Measurements from ENCODE around the gene UBE2L6. TPM values are rescaled to one million over a fixed set of nuclear protein-coding genes. Genes with fewer than 3 reads are reported as not detected.

The UBE2L6 gene
- total and polyA plus RNA-seq, 12 donors = 9.7 to 156 (median 17.7) TPM

DNA sequence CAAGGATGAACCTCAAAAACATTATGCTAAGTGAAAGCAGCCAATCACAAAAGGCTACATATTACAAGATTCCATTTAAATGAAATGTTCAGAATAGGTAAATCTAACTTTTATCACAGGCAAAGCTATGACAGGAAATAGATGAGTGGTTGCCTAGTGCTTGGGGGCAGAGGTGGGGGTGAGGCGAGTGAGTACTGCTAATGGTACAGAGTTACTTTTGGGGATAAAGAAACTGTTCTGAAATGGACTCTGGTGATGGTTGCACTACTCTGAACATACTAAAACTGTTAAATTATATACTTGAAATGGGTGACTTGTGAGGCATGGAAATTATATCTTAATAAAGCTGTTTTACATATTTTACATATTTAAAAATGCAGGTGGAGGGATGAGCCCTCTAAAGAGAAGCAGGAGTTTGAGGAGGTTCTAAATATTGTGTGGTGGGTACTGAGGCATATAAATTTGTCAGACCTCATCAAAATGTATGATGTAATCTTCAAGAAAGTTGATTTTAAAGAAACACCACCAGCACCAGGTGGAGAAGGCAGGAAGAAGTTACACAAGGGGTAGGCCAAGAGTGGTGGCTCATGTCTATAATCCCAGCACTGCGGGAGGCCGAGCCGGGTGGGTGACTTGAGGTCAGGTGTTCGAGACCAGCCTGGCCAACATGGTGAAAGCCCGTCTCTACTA is 55.6 kb downstream of the UBE2L6 start:
- H3K36me3 ChIP-seq = peaks cover 0 to 15% (median 0%) of the 10 kb centered on the region in 9 donors
- no peak overlapping the region for H3K4me3 ChIP-seq
- 94 to 96% methylated on average over 6 of the region's 6 CpGs for WGBS, 2 donors
- ATAC-seq (no peak), DNase-seq (no peak)
- no peaks in the 10 kb centered on the region for H3K9me3 ChIP-seq
- H3K27me3 ChIP-seq = no peaks in the 10 kb centered on the region
- intact Hi-C loops (cut with DNase I) = no loop called here
- H3K27ac ChIP-seq = no peak overlapping the region
- peaks cover 0 to 21% (median 16%) of the 10 kb centered on the region in 9 donors for H3K4me1 ChIP-seq
- TF ChIP-seq, protein P1, sequence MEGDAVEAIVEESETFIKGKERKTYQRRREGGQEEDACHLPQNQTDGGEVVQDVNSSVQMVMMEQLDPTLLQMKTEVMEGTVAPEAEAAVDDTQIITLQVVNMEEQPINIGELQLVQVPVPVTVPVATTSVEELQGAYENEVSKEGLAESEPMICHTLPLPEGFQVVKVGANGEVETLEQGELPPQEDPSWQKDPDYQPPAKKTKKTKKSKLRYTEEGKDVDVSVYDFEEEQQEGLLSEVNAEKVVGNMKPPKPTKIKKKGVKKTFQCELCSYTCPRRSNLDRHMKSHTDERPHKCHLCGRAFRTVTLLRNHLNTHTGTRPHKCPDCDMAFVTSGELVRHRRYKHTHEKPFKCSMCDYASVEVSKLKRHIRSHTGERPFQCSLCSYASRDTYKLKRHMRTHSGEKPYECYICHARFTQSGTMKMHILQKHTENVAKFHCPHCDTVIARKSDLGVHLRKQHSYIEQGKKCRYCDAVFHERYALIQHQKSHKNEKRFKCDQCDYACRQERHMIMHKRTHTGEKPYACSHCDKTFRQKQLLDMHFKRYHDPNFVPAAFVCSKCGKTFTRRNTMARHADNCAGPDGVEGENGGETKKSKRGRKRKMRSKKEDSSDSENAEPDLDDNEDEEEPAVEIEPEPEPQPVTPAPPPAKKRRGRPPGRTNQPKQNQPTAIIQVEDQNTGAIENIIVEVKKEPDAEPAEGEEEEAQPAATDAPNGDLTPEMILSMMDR (IDR thresholded peaks at IDR 0.05) = no peak

DNA sequence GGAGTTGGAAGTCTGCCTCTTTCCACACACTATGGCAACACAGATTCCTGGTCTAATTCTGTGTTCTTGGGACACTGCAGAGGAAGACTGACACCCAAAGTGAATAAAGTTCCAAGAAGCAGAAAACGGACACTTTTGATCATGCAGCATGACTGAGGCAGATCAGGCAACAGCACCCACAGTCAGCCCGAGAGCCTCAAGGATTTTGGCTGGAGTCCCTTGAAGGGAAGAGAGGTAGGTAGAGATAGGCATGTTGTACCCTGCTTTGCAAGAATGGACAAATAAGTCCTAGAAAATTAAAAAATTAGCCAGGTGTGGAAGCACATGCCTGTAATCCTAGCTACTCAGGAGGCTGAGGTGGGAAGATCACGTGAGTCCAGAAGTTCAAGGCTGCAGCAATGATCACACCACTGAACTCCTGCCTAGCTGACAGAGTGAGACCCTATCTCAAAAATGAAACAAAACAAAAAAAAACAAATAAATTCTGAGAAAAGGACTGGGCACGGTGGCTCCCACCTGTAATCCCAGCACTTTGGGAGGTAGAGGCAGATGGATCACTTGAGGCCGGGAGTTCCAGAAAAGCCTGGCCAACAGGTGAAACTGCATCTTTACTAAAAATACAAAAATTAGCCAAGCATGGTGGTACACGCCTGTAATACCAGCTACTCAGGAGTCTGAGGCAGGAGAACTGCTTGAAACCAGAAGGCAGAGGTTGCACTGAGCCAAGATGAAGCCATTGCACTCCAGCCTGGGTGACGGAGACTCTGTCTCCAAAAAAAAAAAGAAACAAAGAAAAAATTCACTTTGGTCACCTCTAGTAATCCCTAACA is 58.9 kb downstream of the UBE2L6 start:
- TF ChIP-seq, protein P1 (IDR thresholded peaks at IDR 0.05) = no peak
- H3K27ac ChIP-seq = no peak overlapping the region
- peaks cover 0 to 38% (median 0%) of the 10 kb centered on the region in 9 donors for H3K36me3 ChIP-seq
- ATAC-seq (no peak), DNase-seq (no peak)
- H3K4me1 ChIP-seq = peaks cover 0 to 4% (median 0%) of the 10 kb centered on the region in 9 donors
- intact Hi-C loops (cut with DNase I) = no loop called here
- H3K27me3 ChIP-seq = no peaks in the 10 kb centered on the region
- H3K9me3 ChIP-seq = no peaks in the 10 kb centered on the region
- 92 to 93% methylated on average over 7 of the region's 7 CpGs for WGBS, 2 donors
- H3K4me3 ChIP-seq = no peak overlapping the region

DNA sequence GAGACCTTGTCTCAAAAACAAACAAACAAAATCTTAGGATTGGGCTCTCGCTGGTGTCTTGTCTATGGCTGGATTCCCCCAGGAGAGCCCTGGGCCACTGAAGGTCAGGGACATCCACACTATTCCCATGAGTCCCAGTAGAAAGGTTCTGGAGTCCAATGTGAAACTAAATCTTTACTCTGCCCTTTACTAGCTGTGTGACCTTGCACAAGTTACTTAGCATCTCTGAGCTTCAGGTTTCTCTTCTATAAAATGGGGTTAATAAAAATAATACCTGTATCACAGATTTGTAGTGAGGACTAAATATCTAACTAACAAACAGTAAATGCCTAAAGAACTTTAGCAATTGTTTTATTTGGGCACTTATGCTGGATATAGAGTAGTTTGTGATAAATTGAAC is 61.0 kb downstream of the UBE2L6 start:
- no peak for ATAC-seq
- H3K36me3 ChIP-seq = peaks cover 0 to 33% (median 0%) of the 10 kb centered on the region in 9 donors
- WGBS, 2 donors = 71 to 85% methylated on average over 1 of the region's 1 CpG
- H3K9me3 ChIP-seq = no peaks in the 10 kb centered on the region
- peaks cover 0 to 10% (median 3%) of the 10 kb centered on the region in 9 donors for H3K4me1 ChIP-seq
- no peak for DNase-seq
- H3K4me3 ChIP-seq = no peak overlapping the region
- intact Hi-C loops (cut with DNase I) = no loop called here
- H3K27ac ChIP-seq = no peak overlapping the region
- H3K27me3 ChIP-seq = no peaks in the 10 kb centered on the region
- TF ChIP-seq, protein P1 (IDR thresholded peaks at IDR 0.05) = no peak

DNA sequence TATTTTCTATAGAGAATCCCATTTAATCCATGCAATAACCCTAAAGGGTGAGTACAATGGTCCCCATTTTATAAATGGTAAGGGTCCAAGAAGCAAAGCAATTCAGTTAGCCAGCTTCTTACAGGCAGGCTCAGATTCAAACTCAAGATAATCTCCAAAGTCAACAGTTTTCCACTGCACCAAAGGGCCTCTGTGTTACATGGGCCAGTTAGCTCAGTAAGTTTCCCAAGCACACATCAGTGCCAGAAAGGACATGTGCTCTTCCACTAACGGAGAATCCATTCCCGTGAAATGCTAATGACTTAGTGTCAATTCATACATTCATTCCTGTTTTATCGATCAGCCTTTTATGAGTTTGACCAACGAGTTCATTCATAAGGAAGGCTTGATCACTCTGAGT is 63.0 kb downstream of the UBE2L6 start:
- Histone ChIP-seq H3K27ac (no peak overlapping the region), H3K4me1 (peaks cover 4 to 25% (median 19%) of the 10 kb centered on the region in 9 donors), H3K36me3 (peaks cover 0 to 33% (median 0%) of the 10 kb centered on the region in 9 donors), H3K4me3 (no peak overlapping the region), H3K27me3 (no peaks in the 10 kb centered on the region), H3K9me3 (no peaks in the 10 kb centered on the region)
- ATAC-seq (no peak), DNase-seq (no peak)
- intact Hi-C loops (cut with DNase I) = no loop called here
- WGBS, 2 donors = 74 to 92% methylated on average over 4 of the region's 4 CpGs
- TF ChIP-seq, protein P1 (IDR thresholded peaks at IDR 0.05) = no peak

All from heart right ventricle (tissue), 16 donors.